Activated CD4-positive, alpha-beta T cell treated with anti-CD3 and anti-CD28 coated beads, Interleukin-2, amount 50 U/mL, for 24 hours (primary cell): Measurements from ENCODE around the gene C2orf80.
"Not testable (repeated sequence)": the region's sequence is repeated elsewhere in the genome, so short reads cannot be mapped to it uniquely, and the experiment has no call there.

Experiments
- DNase-seq, 2 donors: peaks; one replicate each; pipeline ENCODE4 v3.0.0-alpha.2; 2020; ENCODE audit warnings: low read depth in 1 of 2, low spot score in 1 of 2

Gene C2orf80

GRCh38 chr2:208189810-208190503 lies at the start of gene C2orf80:
TSS of gene C2orf80 (minus strand) at chr2:208190030. CDS start at chr2:208186986, 3,044 bp downstream.
- DNase-seq = no peak

GRCh38 chr2:208235860-208236259 lies 46.0 kb upstream of the C2orf80 start:
- no peak for DNase-seq

DNA sequence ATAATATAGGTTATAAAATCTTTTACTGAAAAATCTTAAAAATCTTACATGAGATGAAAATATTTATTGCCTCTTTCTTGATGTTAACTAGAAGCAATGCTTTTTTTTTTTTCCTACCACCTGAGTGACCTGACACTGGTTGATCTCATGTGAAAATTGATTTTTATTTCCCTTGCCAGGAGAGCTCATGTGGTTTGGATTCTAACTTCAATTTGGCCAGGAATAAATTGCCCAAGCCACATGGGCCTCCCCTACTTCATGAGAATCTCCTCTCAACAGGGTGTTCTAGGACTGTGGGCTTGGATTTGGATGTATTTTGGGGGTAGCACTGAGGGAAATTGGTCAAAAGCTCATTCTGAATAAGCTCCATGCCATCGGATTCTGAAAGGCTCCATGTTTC lies 45.0 kb upstream of the C2orf80 start:
- no peak for DNase-seq

DNA sequence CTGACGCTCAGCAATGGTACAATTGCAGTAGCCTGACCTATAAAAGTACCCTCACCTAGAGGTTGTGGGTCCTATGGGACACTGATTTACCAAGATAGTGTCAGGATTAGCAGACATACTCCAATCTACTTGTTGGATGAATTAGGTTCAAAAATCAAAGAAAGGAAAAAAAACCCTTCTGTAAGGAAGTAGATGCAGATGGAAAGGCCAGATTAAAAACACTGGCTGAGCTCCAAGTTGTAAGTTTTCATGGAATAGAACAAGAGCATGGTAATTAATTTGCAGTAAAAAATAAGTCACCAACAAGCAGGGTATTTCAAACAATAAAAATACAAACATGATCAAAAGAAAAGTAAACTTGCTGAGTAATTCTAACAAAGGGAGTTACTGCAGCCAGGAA lies 38.6 kb upstream of the C2orf80 start:
- no peak for DNase-seq

GRCh38 chr2:208227581-208228232 lies 37.9 kb upstream of the C2orf80 start:
- no peak for DNase-seq

GRCh38 chr2:208224802-208225201 lies 35.0 kb upstream of the C2orf80 start:
- no peak for DNase-seq

DNA sequence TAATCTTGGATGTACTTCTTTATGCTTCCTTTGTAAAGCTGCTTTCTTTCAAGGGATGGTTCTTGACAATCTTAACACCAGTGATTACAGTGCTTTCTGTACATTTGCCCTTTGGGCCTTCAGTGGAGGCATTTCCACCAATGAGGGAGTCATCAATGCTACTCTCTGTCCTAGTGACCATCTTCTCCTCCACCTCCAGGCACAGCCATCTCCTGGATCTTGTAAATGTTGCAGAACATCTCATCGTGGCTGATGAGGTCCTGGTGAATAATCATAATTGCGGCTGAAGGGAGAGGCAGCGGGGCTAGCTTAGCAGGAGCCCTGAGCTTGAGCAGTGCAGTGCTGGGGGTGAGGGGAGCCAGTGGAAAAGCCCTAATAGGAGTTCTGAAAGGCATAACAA lies 32.5 kb upstream of the C2orf80 start:
- no peak for DNase-seq

DNA sequence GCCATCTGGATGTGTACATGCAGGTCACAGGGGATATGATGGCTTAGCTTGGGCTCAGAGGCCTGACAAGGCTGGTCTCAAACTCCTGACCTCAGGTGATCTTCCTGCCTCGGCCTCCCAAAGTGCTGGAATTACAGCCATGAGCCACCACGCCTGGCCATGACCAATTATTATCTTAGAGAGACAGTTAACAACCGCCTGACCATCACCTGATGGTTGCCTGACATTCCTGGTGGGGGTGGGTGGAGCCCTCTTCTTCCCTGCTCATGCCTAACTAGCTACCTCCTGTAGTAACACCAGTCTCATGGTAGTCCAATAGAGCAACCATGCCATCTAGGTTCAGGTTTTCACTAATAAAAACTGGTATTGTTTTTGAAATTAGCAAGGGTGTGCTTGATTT lies 32.0 kb upstream of the C2orf80 start:
- not testable (repeated sequence) for DNase-seq

GRCh38 chr2:208210688-208211451 lies 21.0 kb upstream of the C2orf80 start:
- DNase-seq = no peak

GRCh38 chr2:208208335-208209085 lies 18.7 kb upstream of the C2orf80 start:
- DNase-seq = no peak

GRCh38 chr2:208207769-208208168 lies 17.9 kb upstream of the C2orf80 start:
- DNase-seq = no peak

DNA sequence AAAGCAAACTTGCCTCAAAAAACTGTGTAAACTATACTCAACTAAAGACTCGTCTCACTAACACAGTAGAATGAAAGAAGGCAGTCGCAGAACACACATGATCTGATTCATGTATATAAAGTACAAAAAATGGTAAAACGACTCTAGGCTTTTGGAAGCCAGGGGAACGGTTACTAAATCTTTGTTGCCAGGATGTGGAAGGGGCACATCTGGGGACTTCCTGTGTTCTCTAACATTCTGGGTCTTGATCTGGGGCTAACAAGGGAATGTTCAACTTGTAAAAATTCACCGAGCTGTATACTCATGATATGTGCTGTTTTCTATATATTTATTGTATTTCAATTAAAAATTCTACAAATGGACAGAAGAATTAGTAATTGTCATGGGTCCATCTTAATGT lies 14.3 kb upstream of the C2orf80 start:
- DNase-seq = no peak

DNA sequence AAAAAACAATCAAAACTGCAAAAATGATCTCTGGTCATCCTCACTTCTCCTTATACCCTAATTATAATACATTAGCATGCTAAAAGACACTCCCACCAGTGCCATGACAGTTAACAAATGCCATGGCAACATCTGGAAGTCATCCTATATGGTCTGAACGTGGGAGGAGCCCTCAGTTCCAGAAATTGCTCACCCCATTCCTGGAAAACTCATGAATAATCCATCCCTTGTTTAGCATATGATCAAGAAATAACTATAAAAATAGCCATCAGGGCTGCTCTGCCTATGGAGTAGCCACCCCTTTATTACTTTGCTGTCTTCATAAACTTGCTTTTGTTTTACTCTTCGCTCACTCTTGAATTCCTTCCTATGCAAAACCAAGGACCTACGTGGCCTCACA lies 5.7 kb upstream of the C2orf80 start:
- DNase-seq = no peak

- DNase-seq = no peak
These were observed 2.9 kb upstream of the C2orf80 start for GRCh38 chr2:208192611-208193236.

GRCh38 chr2:208189069-208189809 lies 591 bp downstream of the C2orf80 start:
- DNase-seq = no peak

- no peak for DNase-seq
These were observed 2.9 kb downstream of the C2orf80 start for GRCh38 chr2:208186893-208187292.

GRCh38 chr2:208186465-208186864 lies 3.4 kb downstream of the C2orf80 start:
- DNase-seq = no peak

GRCh38 chr2:208183972-208184705 lies 5.7 kb downstream of the C2orf80 start:
- no peak for DNase-seq

GRCh38 chr2:208183526-208183925 lies 6.3 kb downstream of the C2orf80 start:
- no peak for DNase-seq

DNA sequence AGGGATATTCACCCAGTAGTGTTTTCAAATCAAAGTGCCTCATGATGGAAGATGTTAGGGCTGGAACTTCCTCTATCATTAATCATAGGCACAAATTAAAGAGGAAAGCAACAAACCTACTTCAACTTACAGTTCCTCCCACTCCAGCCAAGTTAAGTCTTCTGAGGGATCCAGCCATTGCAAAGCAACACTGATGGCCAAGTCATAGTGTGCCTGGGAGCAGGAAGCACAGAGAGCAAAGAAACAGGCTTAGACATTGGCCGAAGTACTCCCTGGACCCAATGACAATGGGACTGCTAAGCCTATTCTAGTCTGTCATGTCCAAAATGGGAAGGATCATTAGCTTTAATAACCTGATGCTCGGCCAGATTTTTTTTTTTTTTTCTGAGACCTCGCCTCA lies 7.0 kb downstream of the C2orf80 start:
- no peak for DNase-seq
